Neural progenitor cell (in vitro differentiated cells): Measurements from ENCODE around the gene SGO2.

Experiments
- EZH2 ChIP-seq: fragments of 200-600 bp; sonication (generic); IDR thresholded peaks from 2 replicates; pipeline ENCODE4 v1.6.1; 2017; ENCODE audit warnings: antibody characterized with exemption, mild to moderate bottlenecking, moderate library complexity
- TF ChIP-seq, protein P1 (sequence below): fragments of 200-600 bp; sonication (generic); IDR thresholded peaks from 2 replicates; pipeline ENCODE4 v1.5.1; 2017; ENCODE audit warnings: antibody characterized with exemption, mild to moderate bottlenecking

DNA sequence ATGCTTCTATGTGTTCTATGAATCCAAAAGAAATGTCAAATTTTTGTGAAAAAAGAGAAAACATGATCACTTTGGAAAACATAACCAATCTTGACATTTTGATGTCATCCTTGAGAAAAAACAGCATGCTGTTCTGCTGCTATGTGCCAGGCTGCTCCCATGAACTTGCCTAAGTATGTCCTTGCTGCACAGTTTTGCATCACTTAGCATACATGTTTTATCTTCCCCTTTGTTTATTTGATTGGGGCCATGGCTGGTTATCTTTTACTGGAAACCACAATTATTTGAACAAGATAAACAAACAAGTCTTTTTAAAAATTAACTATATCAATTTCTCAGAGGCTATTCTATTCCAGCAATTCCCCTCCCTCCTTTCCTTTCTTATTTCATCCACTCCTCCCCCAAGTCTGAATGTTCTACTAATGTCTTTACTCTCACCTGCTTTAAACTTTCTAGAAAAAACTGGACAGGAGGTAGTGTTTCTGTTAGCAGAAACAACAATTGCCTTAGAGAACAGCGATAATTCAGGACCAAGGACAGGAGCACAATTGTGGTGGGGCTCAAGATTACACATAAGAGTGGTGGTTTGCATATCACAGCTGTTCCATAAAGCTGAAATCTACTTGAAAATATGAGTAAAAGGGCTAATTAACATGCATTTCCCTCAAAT lies 66.5 kb downstream of the SGO2 start:
- TF ChIP-seq, protein P1, sequence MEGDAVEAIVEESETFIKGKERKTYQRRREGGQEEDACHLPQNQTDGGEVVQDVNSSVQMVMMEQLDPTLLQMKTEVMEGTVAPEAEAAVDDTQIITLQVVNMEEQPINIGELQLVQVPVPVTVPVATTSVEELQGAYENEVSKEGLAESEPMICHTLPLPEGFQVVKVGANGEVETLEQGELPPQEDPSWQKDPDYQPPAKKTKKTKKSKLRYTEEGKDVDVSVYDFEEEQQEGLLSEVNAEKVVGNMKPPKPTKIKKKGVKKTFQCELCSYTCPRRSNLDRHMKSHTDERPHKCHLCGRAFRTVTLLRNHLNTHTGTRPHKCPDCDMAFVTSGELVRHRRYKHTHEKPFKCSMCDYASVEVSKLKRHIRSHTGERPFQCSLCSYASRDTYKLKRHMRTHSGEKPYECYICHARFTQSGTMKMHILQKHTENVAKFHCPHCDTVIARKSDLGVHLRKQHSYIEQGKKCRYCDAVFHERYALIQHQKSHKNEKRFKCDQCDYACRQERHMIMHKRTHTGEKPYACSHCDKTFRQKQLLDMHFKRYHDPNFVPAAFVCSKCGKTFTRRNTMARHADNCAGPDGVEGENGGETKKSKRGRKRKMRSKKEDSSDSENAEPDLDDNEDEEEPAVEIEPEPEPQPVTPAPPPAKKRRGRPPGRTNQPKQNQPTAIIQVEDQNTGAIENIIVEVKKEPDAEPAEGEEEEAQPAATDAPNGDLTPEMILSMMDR: no peak
- no peak for TF ChIP-seq EZH2
